Non-pigmented ciliary epithelial cell (primary cell): ENCODE data around the gene PCDHGA1.

Experiments
- DNase-seq: peaks from one replicate; pipeline ENCODE4 v3.0.0-alpha.2; 2010; ENCODE audit warnings: low read depth

Gene PCDHGA1

DNA sequence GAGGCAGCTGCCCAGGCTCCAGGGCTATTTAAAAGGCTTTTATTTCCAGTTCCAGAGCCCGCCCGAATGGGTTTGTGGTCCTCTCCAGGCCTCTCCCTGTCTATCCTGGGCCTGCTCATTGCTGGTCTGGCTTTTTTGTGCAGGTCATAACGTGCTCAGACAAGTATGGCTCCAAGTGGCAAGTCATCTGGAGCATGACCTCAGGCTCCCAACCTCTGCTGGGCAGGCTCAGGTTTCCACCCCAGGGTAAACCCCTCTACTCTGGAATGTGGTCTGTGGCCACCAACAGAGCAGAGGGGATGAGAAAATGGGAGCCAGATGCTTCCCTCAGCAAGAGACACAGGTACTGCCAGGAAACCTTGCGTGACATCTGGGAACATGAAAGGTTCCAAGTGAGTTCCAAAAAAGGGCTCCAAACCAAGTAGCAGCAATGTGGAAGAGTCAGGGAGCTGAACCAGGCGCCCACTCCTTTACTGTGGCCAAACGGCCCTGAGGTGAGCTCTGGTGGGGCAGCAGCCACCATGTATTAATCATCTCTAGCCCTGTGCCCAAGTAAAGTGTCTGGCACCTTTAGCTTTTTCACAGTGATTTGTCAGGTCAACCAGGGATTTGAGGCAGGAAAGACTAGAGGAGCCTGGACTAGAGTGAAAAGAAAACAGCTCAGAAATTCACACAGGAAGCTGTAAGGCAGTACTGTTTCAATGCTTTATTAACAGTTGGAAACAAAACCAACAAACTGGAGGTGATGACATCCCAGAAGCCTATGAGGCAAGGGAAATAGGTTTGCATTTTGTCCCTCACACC lies 184.2 kb downstream of the PCDHGA1 start:
- DNase-seq: no peak

DNA sequence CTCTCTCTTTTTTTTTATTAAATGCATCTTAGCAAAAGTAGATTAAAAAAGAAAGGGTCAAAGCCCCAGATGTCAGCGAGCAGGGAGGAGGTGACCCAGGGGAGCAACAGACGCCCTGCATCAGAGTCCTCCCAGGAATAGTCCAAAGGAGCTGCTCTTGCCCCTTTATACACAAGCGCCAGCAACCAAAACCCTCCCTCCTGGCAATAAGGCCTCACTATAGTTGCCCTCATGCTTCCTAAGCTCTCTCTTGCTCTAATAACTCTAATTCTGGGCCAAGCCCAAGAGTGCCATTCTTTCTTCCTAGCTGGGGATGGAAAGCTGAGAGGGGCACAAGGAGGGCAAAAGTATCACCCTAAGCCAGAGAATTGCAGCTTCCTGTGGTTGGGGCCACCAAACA lies 184.8 kb downstream of the PCDHGA1 start:
- no peak for DNase-seq

DNA sequence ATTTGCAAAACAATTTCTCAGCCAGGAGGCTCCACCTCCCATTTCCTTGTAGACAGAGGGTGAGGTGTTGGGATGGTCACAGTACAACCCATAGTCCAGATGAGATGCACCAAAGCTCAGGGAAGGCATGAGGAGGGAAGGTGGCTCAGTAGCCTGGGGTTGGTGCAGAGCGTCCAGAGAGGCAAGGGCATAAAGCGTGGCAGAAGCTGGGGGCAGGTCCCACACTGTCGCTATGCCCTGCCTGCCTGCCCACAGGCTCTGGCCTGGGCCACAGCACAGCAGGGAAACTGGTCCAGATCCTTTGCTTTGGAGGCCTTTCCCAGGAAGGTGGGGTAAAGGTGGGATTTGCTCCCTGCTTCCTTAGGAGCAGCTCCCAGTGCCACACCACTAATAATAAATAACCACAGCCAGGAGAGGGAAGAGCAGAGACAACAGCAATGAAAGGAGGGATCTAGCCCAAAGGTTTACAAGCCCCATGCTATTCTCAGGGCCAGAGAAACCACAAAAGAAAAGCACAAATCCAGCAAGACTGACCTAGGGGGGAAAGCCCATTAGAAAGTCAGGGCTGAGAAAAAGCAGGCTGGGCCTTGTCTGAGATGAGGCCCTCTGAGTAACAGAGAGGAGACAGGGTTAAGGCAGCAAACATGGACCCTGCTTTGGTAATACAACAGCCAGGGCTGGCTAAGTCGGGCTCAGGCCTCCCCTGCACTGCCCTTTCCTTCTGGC lies 185.8 kb downstream of the PCDHGA1 start:
- no peak for DNase-seq

DNA sequence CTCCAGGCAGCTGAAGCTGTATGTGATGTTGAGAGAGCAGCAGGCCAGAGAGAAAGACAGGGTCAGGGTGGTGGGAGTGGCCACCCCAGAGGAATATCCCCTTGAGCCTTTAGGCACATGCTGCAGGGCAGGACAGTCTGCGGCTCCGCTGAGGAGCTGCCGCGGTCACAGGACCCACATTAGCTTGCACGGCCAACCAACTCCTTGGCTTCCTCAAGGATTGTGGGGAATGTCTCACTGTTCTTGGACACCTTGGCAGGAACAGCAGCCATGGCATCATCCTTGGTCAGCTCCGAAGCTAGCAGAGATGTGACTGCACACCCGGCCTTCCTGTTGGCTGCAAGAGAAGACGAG lies 186.3 kb downstream of the PCDHGA1 start:
- DNase-seq: no peak

DNA sequence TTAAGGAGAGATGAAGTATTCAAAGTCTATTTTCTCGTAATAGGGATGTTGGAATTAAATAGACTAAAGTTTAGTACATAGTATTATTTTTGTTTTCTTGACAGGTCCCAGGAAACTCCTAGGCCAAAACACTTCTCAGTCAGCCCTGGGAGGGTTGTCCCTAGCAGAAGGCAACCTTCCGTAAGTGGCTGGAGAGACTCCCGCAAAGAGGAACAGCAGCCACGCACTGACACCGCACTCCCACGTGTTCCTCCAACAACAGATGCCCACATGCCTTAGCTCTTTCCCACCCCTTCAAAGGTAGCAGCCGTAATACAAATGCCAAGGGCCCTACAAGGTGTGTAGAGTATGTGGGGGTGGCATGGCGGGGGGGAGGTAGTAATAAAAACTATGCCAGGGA lies 187.0 kb downstream of the PCDHGA1 start:
- DNase-seq: no peak

DNA sequence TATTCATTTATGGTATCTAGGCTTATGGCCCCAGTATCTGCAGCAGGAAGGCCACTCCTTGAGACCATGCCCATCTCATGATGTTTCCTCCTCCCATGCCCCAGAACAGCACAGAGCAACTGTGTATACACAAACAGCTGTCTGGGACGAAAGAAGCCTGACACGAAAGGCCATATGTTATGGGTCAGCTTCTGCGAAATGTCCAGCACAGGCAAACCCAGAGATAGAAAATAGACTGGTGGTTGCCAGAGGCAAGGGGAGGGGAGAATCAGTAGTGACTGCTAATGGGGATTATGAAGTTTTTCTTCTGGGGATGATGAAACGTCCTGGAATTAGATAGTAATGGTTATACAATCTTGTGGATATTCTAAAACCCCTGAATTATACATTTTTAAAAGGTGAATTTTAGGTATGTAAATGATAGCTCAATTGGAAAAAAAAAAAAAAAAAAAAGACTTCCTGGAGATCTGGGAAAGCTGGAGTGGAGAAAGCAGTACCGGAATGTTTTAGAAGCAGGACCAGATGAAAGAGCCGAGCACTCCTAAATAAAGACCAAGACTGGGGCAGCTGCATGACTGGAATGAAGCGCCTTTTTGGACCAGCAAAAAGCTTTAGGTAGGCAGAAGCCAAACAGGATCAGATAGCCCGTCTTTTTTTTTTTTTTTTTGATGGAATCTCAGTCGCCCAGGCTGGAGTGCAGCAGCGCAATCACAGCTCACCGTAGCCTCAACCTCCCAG lies 187.7 kb downstream of the PCDHGA1 start:
- no peak for DNase-seq

DNA sequence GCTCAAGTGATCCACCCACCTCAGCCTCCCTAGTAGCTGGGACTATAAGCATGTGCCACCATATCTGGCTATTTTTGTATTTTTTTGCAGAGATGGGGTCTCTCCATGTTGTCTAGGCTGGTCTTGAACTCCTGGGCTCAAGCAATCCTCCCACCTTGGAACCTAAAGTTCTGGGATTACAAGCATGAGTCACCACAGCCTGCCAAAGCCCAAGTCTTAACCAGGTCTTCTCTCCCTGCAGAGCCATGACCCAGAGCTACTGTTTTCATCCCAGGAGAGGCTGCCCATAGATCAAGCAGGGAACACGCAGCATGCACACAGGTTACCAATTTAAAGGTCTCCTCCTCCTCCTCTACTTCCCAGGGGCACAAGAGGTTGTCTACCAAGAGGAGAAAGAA lies 188.3 kb downstream of the PCDHGA1 start:
- DNase-seq: no peak

DNA sequence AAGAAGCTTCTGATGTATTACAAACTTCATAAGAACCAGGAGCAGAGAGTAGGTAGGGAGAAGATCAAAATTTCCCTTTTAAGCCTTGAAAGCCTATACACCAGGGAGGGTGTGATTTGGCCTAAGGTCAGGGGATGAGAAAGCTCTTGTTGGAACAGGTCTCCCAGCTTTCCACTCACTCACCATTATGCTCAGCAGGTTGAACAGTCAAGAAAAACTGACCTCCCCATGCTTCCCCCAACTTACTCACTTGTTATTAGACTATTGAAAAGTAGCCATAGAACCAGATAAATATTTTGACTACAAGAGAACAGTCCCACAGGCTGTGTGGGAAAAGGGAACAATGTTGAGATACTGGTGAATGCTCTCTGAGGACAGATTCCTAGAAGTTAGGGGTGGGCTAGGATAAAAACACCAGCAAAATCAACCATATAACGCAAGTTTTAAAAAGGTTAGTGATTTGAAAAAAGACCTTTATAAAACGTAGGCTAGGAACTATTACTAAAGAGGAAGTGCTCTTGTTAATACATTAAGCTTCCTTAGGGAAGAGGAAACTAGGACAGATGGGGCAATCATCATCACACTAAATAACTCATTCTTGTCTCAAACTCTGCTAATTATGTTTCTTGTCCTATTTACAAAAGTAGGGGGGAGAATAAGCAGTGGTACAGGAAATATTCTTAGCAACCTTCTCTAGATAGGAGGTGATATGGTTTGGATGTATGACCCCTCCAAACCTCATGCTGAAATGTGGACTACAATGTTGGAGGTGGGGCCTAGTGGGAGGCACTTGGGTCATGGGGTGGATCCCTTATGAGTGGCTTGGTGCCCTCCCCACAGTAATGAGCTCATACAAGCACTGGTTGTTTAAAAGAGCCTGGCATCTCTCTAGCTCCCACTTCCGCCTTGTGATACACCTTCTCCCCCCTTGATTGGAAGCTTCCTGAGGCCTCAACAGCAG lies 189.6 kb downstream of the PCDHGA1 start:
- DNase-seq: no peak

DNA sequence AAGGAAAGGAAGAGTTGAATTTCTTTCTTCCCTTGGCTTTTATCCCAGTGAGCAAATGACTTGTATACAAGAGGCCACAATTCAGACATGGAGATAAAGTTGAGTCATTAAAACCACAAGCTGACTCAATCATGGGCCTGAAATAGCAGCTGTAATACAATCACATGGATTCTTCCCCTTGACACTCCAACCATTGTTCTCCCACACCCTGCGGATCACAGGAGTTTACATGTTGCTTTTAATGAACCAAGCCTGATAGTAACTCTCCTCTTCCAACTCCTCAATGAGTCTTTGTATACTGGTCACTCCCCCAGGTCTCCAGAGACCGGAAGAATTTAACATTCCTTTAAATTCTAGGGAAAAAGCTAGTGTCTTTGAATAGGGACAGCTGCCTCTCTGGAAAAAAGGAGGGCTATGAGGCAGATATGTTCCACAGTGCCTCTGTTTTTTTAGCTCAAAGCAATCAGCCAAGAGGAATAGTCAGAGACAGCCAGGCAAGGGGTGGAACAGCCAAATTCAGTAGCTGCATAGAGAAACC lies 191.0 kb downstream of the PCDHGA1 start:
- peak; percentile 98 for DNase-seq

DNA sequence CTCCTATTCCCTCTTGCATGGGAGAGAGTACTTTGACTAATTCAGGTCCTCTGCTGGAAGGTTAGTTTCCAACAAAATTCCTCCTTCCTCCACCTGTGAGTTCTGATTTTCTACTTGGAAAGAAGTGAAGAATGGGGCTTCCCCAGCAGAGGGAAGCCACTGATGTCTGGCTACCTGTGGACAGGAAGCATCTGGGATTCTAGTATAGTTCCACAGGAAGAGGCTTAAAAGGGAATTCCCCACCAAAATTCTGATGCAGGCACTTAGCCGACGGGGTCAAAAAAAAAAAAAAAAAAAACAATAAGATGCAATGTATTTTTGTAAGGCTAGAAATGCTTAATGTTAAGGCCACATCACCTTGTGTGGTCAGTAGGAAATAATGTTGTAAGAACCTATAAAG lies 192.0 kb downstream of the PCDHGA1 start:
- no peak for DNase-seq

DNA sequence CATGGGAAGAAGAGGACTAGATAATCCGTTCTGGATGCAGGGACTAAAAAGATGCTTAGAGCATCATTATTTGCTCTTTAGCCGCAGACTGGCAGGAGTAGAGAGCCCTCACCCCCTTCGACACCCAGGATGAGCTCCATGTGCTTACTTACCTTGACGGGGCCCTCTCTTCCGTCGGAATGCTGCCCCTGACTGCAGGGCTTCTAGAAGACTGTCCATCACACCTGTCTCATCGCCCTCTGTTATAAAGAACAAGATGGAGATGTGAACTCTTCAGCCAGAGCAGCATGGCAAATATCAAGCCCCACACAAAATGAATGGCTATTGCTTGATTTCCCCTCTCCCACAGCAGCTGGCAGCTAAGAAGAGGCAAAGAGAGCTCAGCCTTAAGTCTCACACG lies 193.7 kb downstream of the PCDHGA1 start:
- no peak for DNase-seq

DNA sequence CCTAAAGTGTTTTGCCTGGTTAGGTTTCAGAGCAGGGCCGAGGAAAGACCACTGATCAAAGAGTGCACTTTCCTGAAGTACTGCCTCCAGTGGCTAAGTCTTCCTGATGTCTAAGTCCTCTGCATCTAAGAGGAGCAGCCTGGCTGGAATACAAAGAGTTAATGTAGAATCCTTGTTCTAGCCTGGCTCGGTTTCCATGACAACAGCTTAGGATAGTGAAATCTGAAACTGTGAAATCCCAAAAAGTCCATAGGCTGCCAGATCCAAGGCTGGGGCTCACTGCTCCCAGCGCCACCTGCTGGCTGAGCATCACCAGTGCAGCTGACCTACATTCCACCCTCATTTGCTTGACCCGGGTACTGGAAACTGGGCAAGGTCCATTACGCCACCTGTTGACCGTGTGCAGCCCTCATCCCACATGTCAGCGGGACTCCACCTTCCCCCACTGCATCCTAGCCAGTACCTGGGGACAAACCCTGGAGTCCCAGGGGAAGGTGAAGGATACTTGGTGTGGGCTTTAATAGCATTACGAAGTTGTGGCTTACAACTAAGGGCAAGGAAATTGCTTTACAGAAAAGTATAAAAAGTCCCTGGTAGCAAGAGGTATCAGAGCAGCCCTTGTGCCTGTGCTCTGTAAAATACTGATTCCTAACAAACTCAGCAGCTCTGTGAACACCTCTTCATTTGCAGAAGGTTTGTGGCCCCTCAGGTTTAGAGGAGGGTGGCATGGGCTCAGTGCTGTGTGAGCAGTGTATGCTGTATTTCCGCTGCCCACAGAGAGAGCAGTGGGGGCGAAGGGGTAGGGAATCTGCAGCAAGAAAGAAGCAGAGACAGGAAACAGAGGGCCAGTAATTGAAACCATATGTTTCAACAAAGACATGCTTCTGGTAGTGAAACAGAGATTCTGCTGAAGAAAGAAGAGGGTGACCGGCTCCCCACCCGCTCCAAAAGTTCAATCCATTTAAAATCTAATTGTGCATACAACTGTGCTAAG lies 194.6 kb downstream of the PCDHGA1 start:
- DNase-seq: peak; percentile 89

DNA sequence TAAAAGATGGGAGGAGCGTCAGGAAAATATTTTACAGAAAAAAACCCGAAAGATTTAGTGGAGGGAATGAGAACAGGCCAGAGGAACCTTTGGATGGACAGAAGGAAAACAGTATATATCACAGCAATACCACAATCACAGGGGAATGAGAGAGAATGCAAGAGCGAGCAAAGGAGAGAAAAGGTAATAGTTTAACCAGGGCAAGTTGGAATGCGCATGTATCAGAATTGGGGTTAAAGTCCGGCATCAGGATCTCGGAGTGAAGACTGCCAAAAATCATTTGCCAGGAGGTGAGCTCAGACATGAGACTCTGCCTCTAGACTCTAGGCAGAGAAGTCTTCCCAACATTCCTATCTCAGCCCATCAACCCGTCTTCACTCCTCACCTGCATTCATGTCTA lies 195.3 kb downstream of the PCDHGA1 start:
- no peak for DNase-seq

DNA sequence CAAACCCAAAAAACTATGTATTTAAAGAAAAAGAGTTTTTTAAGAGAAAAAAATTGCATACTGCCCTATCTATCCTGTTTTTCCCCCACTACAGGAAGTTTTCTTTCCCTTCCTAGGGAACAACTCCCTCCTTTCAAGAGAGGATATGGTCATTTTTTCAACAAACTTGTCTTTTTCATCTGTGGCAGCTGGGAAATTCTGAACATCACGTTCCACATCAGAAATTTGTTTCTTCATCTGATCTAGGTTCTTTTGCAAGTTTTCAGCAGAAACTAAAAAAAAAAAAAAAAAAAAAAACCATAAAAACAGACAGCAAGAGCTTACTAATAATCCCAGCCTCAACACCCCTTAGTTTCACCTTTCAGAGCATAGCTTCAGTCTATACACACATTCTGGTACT lies 197.1 kb downstream of the PCDHGA1 start:
- DNase-seq: no peak

DNA sequence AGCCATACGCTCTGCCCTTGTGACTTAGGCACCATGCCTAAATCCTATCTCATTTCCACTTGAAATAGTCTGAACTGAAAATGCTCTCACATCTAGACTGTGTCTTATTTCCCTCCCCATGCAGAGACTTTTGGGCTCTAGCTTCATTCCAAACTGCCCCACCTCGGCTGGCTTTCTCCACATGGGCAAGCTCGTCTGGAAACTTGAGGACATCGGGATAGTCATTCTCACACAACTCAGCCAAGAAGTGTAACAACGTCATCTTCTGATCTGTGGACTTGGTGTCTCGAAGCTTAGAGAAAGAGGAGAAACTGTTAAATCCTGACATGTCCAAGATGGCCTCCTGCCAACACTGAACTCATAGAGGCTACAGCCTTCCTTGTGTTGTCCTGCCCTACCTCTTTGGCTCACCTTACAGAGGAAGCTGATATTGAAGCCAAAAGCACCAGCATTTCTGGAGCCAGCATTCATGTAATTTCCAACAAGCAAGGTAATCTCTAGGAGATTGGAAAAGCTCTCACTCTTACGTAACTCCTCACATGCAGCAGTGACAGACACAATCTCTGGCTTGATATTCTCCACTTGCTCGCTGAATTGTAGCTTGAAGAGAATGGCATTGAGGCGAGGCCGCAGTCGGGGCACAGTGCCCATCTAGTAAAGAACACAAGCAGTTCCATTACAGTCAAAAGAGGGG lies 198.1 kb downstream of the PCDHGA1 start:
- no peak for DNase-seq

DNA sequence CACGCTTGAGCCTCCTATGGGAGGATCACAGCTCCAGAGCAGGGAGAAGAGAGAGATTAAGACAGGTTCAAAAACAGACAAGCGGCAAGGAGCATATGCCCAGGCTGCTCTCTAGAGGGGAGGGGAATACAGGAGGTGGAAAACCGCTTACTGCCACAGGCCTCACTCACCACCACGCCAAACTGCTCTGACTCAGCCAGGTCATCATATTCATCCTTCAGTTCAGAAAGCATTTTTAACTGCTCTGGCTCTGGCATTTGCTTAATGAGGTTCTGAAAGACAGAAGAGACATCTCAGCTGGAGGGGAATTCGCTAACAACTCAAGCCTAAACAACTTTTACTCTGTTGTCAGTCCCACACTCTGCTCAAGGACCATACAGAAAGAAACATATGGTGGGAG lies 198.7 kb downstream of the PCDHGA1 start:
- no peak for DNase-seq

DNA sequence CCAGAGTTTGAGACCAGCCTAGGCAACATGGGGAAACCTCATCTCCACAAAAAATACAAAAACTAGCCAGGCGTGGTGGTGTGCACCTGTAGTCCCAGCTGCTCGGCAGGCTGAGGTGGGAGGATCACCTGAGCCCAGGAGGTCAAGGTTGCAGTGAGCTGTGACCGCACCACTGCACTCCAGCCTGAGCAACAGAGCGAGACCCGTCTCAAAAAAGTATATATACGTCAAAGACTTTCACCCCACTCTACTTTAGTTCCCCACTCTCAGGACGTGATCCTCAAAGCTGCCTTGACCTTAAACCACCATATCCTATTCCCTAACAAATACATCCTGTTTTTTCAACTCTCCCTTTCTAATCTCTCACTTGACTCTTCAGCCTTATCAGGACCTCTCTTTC lies 199.6 kb downstream of the PCDHGA1 start:
- DNase-seq: no peak

DNA sequence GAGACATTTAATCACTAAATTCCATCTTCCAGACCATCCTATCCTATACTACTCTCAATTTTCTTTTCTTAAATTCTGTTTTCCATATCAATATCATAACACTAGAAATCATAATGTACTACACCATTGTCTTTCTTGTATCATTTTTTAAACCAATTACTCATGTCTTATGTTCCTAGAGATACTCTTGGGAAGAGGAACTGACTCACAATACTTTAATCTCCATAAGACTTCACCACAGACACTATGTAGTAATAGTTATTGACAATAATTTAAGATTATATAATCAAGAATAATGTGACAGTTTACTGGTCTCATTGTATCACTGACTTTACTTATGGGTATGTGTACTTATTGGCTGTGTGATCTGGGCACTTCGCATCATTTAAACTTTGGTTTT lies 202.4 kb downstream of the PCDHGA1 start:
- DNase-seq: no peak

DNA sequence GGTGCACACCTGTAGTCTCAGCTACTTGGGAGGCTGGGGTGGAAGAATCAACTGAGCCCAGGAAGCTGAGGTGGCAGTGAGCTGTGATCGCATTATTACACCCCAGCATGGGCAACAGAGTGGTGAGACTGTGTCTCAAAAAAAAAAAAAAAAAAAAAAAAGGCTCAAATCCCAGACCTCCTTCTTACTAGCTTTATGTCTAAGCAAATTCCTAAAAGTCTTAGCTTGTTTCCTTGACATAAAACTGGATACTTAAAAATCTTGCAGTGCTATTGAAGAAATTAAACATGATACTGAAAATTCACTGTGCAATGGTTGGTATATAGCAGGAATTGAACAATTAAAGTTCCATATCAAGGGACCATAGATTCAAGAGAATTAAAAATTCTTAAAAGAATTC lies 203.6 kb downstream of the PCDHGA1 start:
- no peak for DNase-seq
